Left ventricle myocardium inferior (tissue), 1 donor: Measurements from ENCODE around the gene TTLL1. TPM values are rescaled to one million over a fixed set of nuclear protein-coding genes. Genes with fewer than 3 reads are reported as not detected.

ENCODE experiments used
- DNase-seq: peaks from one replicate; pipeline ENCODE4 v3.0.0-alpha.2; 2020
- H3K27ac ChIP-seq: fragments of 200-600 bp; replicated peaks from 2 replicates; pipeline ENCODE4 v1.8.0; 2021
- H3K27me3 ChIP-seq: fragments of 200-600 bp; 2 replicates; pipeline ENCODE4 v1.8.0; 2021; ENCODE audit warnings: low read depth
- H3K36me3 ChIP-seq: fragments of 200-600 bp; 2 replicates; pipeline ENCODE4 v1.8.0; 2021
- H3K4me1 ChIP-seq: fragments of 200-600 bp; 2 replicates; pipeline ENCODE4 v1.8.0; 2021
- H3K4me3 ChIP-seq: fragments of 200-600 bp; 2 replicates; pipeline ENCODE4 v1.8.0; 2021; ENCODE audit warnings: mild to moderate bottlenecking, moderate library complexity
- H3K9me3 ChIP-seq: fragments of 200-600 bp; replicated peaks from 2 replicates; pipeline ENCODE4 v1.8.0; 2021
- CTCF ChIP-seq: fragments of 200-600 bp; IDR thresholded peaks from 2 replicates; pipeline ENCODE4 v1.8.0; 2021; ENCODE audit warnings: antibody characterized with exemption, mild to moderate bottlenecking, borderline replicate concordance
- intact Hi-C: fragments of 100-400 bp; cut with micrococcal nuclease; formaldehyde crosslinking; loops from one replicate; pipeline ENCODE4 v1.11.0; 2022
- total RNA-seq: library from RNA; stranded (reverse); fragmentation: NEBNext Ultra II Directional; extraction: Animal tissue kit (Norgen Biotek cat#: 25700); gene quantifications from one replicate; pipeline ENCODE4 v1.2.1, GENCODE V29; 2021
- donor health status: DM: no; HTN: yes; CAD: no; lungs with severe emphysema.

The TTLL1 gene
- total RNA-seq, 1 donor from 2014 or later: 8.5 TPM

- Histone ChIP-seq H3K4me3 (no peak overlapping the region), H3K27ac (no peak overlapping the region), H3K27me3 (no peaks in the 10 kb centered on the region), H3K36me3 (peaks cover 5% of the 10 kb centered on the region), H3K4me1 (peaks cover 12% of the 10 kb centered on the region), H3K9me3 (no peaks in the 10 kb centered on the region)
- no peak for TF ChIP-seq CTCF
- intact Hi-C loops: no loop called here
- DNase-seq: no peak
Observed at GRCh38 chr22:43127166-43127908, 38.1 kb upstream of the TTLL1 start.

GRCh38 chr22:43126501-43127165 is 37.4 kb upstream of the TTLL1 start:
- no peak for DNase-seq
- peaks cover 5% of the 10 kb centered on the region for H3K4me1 ChIP-seq
- H3K4me3 ChIP-seq: no peak overlapping the region
- intact Hi-C loops: no loop called here
- H3K9me3 ChIP-seq: no peaks in the 10 kb centered on the region
- no peak overlapping the region for H3K27ac ChIP-seq
- no peak for TF ChIP-seq CTCF
- H3K36me3 ChIP-seq: peaks cover 3% of the 10 kb centered on the region
- H3K27me3 ChIP-seq: no peaks in the 10 kb centered on the region

GRCh38 chr22:43118953-43119458 is 29.8 kb upstream of the TTLL1 start:
- no peak for TF ChIP-seq CTCF
- H3K4me1 ChIP-seq: no peaks in the 10 kb centered on the region
- peaks cover 10% of the 10 kb centered on the region for H3K27me3 ChIP-seq
- H3K4me3 ChIP-seq: no peak overlapping the region
- no peak overlapping the region for H3K27ac ChIP-seq
- no peaks in the 10 kb centered on the region for H3K9me3 ChIP-seq
- intact Hi-C loops: no loop called here
- no peak for DNase-seq
- no peaks in the 10 kb centered on the region for H3K36me3 ChIP-seq

GRCh38 chr22:43118024-43118849 is 29.0 kb upstream of the TTLL1 start:
- no peak for DNase-seq
- no peak for TF ChIP-seq CTCF
- intact Hi-C loops: no loop called here

GRCh38 chr22:43116932-43117331 is 27.7 kb upstream of the TTLL1 start:
- H3K27me3 ChIP-seq: peaks cover 31% of the 10 kb centered on the region
- H3K27ac ChIP-seq: no peak overlapping the region
- no peak overlapping the region for H3K4me3 ChIP-seq
- no peaks in the 10 kb centered on the region for H3K9me3 ChIP-seq
- DNase-seq: no peak
- no peaks in the 10 kb centered on the region for H3K36me3 ChIP-seq
- TF ChIP-seq CTCF: no peak
- intact Hi-C loops: no loop called here
- no peaks in the 10 kb centered on the region for H3K4me1 ChIP-seq

More at GRCh38 chr22:43118024-43118849, 29.0 kb upstream of the TTLL1 start:
- Histone ChIP-seq H3K4me3 (no peak overlapping the region), H3K4me1 (no peaks in the 10 kb centered on the region), H3K27me3 (peaks cover 18% of the 10 kb centered on the region), H3K27ac (no peak overlapping the region), H3K36me3 (no peaks in the 10 kb centered on the region), H3K9me3 (no peaks in the 10 kb centered on the region)
